Dermis microvascular lymphatic vessel endothelial cell (primary cell): ENCODE results near the gene WRNIP1. TPM values are rescaled to one million over a fixed set of nuclear protein-coding genes. Genes with fewer than 3 reads are reported as not detected.

Experiments
- DNase-seq, 2 donors: peaks; one replicate each; pipeline versions ENCODE4 v3.0.0 to v3.0.0-alpha.2; 2010; ENCODE audit warnings: low read depth in 2 of 2
- total RNA-seq: library from RNA; depleted of rRNA; stranded (reverse); fragments of >200 nt; gene quantifications from 2 replicates; pipeline ENCODE4 v1.2.1, GENCODE V29; 2014

The WRNIP1 gene
- total RNA-seq, 1 donor from 2014 or later: 43.3 TPM

DNA sequence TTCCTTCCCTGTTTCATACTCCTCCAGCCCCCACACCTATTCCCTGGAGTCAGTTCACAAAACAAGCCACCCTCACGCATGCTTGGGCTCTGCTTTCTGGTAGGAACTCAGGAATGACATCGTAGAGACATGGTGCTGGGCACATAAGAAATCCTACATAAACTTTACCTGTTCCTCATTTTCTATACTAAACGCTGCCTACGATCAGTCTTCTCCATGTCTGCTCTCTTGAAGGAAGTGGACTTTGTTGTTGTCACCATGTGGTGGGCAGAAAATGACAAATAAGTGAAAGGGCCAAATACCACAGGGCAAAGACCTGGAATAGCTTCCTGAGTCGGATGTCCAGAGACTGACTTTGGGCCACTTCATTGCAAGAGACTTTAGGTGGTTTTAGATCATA lies 24.6 kb upstream of the WRNIP1 start:
- no peak for DNase-seq

DNA sequence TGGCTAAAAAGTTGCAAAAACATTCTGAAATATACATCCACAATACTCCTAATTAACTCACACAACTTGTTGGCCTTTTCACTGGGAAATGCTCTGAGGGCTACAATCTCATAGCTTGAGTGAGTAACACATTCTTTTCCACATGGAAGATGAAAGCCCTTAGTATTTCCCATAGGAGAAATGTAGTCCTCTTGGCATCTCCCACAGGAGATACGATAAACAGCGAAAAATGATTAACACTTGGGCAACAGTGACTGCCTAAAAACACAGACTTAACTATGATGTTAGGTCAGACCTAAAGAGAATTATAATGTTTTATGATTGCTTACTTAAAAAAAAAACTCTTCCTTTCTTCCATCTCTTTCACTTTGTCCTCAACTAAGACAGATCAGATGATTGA lies 23.4 kb upstream of the WRNIP1 start:
- DNase-seq: no peak

DNA sequence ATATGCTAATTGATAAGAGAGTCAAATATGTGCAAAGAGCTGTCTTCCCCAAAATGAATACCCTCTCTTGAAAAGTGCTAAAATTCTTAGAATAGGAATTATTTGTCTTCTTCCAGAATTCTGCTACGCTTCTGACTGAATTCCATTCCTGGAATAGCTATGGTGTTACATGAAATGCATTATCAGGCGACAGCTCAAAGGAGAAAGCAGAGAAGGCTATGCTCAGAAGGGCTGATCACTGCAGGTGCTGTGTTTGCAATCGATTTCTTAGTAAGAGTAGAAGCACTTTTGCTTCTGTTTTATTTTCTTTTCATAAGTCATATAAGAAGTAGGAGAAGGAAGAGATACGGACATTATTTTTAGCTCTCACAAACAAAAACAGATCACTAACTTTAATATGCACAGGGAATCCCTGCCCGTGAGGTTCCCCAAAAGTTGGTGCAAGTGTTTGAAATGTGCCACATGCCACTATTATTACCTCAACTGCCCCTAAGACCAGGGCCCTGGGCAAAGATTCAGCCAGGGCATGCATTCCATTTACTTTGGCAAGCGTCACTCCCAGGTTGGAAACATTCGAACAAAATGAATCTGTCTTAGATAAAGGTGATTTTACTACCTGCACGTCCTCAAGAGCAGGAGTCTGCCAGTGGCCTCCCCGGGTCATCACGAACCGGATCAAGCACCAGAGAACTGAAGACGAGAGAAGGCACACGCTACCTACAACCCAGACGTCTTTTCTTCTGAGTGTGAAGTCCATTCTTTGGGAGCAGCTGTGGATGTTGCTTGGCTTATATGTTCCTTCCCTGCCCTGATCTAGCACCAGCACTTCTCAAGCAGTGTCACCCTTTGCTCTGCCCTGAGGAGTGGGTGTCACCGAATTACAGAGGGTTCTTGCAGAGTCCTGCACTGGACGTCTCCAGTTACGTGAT lies 21.6 kb upstream of the WRNIP1 start:
- DNase-seq: no peak

DNA sequence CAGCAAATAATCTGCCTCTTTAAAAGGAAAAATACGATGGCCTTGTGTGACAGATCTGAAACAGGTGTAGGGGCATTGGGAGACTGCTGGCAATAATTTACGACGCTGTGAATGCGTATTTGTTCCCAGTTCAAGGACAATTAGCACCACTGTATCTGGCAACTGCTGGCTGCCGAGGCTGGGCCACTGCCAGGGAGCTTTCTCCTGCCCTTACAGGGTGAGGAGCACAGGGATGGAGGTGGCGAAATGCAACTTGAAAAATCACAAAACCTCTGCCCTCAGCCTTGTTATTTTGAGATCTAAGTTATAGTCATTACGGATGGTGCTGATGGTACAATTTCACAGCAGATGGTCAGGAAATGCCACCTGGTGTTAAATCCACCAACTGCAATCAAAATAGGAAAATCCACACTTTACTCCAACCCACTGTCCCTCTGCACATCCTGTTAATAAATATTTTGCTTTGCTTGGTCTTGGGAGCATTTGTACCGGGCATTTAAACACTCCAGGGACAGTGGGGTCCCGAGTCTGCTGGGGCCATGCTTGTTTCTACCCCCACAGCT lies 20.9 kb upstream of the WRNIP1 start:
- peak; percentile 31 to 46 for DNase-seq

- no peak for DNase-seq
Observed at GRCh38 chr6:2744778-2745177, 20.4 kb upstream of the WRNIP1 start.

DNA sequence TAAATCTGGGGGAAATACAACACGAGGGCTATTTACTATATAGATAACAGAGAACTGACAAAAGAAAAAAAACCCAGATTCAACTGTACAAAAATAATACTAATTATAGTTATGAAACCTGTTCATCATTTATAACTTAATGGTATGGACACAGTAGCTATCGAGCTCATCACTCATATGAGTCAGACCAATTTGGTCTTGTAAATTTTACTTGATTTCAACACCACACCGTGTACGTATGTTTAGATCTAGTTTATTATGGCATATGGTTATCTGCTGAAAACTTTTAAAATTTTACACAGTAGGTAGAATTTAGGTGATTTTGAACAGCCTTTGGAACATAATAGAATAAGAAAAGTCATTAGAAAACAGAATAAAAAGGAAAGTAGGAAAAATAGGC lies 19.9 kb upstream of the WRNIP1 start:
- no peak for DNase-seq

- DNase-seq: no peak
Observed at GRCh38 chr6:2746557-2747061, 18.6 kb upstream of the WRNIP1 start.

- DNase-seq: peak in 1 of 2 donors; percentile 44
Observed at GRCh38 chr6:2748183-2748582, 17.0 kb upstream of the WRNIP1 start.

- peak in 1 of 2 donors; percentile 58 for DNase-seq
Observed at GRCh38 chr6:2749969-2750600, 15.1 kb upstream of the WRNIP1 start.

- no peak for DNase-seq
Observed at GRCh38 chr6:2750832-2751231, 14.4 kb upstream of the WRNIP1 start, which contains the start of gene MYLK4. Gene MYLK4, minus strand, starts transcription at chr6:2750922. Its CDS starts 1,628 bp downstream, at chr6:2749294.

DNA sequence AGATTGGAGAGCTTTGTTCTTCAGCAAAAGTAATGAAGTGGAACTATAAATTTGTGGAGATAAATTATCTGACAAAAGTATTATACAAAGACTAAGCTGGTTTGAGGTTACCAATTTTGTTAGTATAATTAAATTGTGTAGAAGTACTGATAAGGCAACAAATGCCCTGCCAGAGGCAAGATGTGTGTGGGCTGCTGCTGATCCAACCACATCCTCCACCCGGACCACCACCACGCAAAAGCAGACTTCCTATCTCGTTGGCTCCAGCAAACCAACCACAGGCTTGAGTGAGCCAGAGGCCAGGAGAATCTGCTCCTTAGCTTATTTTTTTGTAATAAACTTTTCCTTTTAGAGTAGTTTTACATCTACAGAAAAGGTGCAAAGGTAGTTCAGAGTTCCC lies 13.3 kb upstream of the WRNIP1 start:
- no peak for DNase-seq

- DNase-seq: no peak
Observed at GRCh38 chr6:2752477-2753109, 12.6 kb upstream of the WRNIP1 start.

DNA sequence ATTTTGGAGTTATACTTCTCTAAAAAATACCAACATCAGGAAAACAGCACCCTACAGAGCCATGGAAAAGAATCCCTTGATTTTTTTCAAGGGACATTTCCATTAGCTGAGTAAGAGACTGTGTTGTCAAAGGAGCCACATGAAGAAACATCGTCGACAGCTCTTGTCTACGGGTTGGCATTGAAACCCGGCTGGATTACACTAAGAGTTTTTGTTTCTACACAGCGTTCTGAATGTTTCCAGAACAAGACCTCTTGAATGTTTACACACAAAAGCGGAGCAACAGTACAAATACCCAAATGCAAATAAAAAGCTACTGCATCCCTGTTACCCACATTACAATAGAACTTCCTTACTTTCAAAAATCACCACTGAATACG lies 12.1 kb upstream of the WRNIP1 start:
- no peak for DNase-seq

DNA sequence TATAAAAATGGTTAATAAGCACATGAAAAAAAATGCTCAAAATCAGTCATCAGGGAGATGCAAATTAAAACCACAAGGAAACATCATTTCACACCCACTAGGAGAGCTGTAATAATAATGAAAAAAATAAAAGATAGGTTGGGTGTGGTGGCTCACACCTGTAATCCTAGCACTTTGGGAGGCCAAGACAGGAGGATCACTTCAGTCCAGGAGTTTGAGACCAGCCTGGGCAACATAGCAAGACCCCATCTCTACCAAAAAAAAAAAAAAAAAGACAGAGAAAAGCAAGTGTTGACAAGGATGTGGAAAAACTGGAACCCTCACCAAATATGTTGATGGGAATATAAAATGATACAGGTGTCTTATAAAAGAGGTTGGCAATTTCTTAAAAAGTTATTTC lies 11.4 kb upstream of the WRNIP1 start:
- DNase-seq: no peak

GRCh38 chr6:2754393-2754792 lies 10.8 kb upstream of the WRNIP1 start:
- no peak for DNase-seq

DNA sequence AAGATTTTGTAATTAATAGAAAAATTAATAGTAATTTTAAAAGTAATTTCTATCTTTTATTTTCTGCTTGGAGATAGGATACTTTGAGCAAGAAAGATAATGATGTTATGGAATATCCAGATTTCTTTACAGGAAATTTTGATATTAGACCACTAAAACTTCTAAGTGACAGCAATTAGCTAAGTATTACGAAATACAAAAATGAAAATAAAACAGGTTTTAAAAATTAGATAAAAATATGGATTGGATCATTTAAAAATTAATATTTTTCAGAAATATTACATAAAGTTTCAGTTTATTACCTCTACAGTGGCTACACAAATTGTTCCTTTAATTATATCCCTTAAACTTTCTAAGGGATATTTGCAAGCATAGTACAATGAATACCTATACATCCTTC lies 10.3 kb upstream of the WRNIP1 start:
- no peak for DNase-seq

DNA sequence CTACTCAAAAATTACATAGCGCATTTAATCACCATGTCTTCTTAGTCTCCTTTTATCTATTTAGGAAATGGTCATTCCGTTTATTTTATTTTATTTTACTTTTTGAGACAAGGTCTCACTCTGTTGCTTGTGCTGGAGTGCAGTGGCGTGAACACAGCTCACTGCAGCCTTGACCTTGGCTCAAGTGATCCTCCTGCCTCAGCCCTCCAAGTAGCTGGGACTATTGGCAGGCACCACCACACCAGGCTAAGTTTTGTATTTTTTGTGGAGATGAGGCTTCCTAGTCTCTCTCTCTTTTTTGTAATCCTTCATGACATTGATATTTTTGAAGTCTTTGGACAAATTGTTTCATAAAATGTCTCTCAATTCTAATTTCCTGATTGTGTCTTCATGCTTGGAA lies 9.7 kb upstream of the WRNIP1 start:
- DNase-seq: no peak

DNA sequence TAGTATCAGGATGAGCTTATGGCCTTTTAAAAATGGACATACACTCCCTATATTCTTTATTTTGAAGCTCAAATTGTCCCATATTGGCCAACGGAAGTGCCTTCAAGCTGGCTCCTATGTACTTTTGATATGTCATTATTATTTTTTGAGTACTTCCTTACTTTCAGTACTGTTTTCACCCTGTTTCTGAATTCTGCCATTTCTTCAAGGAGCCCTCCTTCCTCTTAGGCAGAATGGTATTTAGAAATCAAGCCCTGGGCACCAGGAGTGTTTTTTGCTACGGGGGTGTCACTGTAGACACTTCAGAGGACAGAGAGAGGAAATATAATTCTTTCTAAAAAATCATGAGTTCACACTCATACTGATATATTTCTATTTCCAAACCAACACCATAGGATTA lies 9.0 kb upstream of the WRNIP1 start:
- no peak for DNase-seq

DNA sequence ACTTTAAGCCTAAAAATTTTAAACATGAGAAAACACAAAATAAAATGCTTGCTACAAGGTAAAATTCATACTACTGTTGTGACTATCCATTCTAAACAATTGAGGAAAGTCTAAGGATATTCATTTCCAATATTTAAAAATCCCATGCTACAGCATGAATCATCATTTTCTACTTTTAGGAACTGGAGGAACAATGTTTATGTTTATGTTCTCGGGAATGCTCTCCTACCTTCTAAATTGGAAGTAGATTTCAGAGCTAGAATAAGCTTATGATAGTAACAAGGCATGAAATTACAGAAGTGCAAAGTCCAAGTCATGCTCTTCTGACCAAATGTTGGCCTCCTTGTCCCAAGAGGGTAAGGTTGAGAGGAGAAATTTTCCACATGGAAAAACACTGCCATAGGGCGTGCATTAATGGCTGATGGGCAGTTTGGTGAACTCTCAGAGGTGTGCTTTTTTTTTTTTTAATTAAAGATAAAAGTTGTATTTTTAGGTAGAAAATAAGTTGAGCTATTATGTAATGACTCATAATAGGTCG lies 8.4 kb upstream of the WRNIP1 start:
- DNase-seq: no peak

- no peak for DNase-seq
Observed at GRCh38 chr6:2758980-2759379, 6.2 kb upstream of the WRNIP1 start.
